H9 (cell line): Measurements from ENCODE around the gene PIK3R4. TPM values are rescaled to one million over a fixed set of nuclear protein-coding genes. Genes with fewer than 3 reads are reported as not detected.

ENCODE experiments used
- DNase-seq: peaks from one replicate; pipeline ENCODE4 v3.0.0-alpha.2; 2017
- H2AFZ ChIP-seq: one replicate; pipeline ENCODE4 v1.6.1; 2013; ENCODE audit warnings: mild to moderate bottlenecking, low read length, control low read depth, moderate library complexity
- H2AK5ac ChIP-seq: 2 replicates; pipeline ENCODE4 v1.6.1; 2013; ENCODE audit warnings: low read length, control low read depth, mixed read lengths; ENCODE audit not compliant: insufficient read length
- H2BK120ac ChIP-seq: one replicate; pipeline ENCODE4 v1.6.1; 2013; ENCODE audit warnings: low read depth, mild to moderate bottlenecking, low read length, control low read depth, inconsistent platforms; ENCODE audit not compliant: poor library complexity, severe bottlenecking
- H2BK12ac ChIP-seq: 2 replicates; pipeline ENCODE4 v1.6.1; 2013; ENCODE audit warnings: low read length, control low read depth, mixed read lengths, low read depth; ENCODE audit not compliant: insufficient read length
- H2BK15ac ChIP-seq: 2 replicates; pipeline ENCODE4 v1.6.1; 2013; ENCODE audit warnings: low read depth, low read length, control low read depth
- H2BK20ac ChIP-seq: one replicate; pipeline ENCODE4 v1.6.1; 2013; ENCODE audit warnings: low read depth, mild to moderate bottlenecking, low read length, control low read depth, inconsistent platforms; ENCODE audit not compliant: poor library complexity, severe bottlenecking
- H2BK5ac ChIP-seq: 2 replicates; pipeline ENCODE4 v1.6.1; 2013; ENCODE audit warnings: low read length, control low read depth, mixed read lengths; ENCODE audit not compliant: insufficient read length
- H3K14ac ChIP-seq: 2 replicates; pipeline ENCODE4 v1.6.1; 2013; ENCODE audit warnings: low read length, control low read depth; ENCODE audit not compliant: insufficient read depth
- H3K18ac ChIP-seq: 2 replicates; pipeline ENCODE4 v1.6.1; 2013; ENCODE audit warnings: low read depth, mild to moderate bottlenecking, mixed read lengths, low read length, control low read depth; ENCODE audit not compliant: insufficient read length
- H3K23ac ChIP-seq: 2 replicates; pipeline ENCODE4 v1.6.1; 2013; ENCODE audit warnings: low read length, control low read depth, mixed read lengths, low read depth; ENCODE audit not compliant: insufficient read length
- H3K23me2 ChIP-seq: 2 replicates; pipeline ENCODE4 v1.6.1; 2013; ENCODE audit warnings: low read depth, mild to moderate bottlenecking, mixed read lengths, low read length, control low read depth; ENCODE audit not compliant: insufficient read length, poor library complexity, severe bottlenecking
- H3K27ac ChIP-seq: 2 replicates; pipeline ENCODE4 v1.5.1; 2013; ENCODE audit warnings: low read length, control low read depth, mixed read lengths, low read depth; ENCODE audit not compliant: insufficient read length
- H3K27me3 ChIP-seq: 2 replicates; pipeline ENCODE4 v1.6.1; 2013; ENCODE audit warnings: low read length, control low read depth, inconsistent platforms; ENCODE audit not compliant: insufficient read depth
- H3K4ac ChIP-seq: 2 replicates; pipeline ENCODE4 v1.6.1; 2013; ENCODE audit warnings: low read depth, mild to moderate bottlenecking, control low read depth, inconsistent platforms, low read length, moderate library complexity
- H3K4me1 ChIP-seq: 2 replicates; pipeline ENCODE4 v1.6.1; 2013; ENCODE audit warnings: low read length, control low read depth, inconsistent platforms; ENCODE audit not compliant: insufficient read depth
- H3K4me2 ChIP-seq: 2 replicates; pipeline ENCODE4 v1.6.1; 2013; ENCODE audit warnings: low read length, control low read depth, mixed read lengths; ENCODE audit not compliant: insufficient read length, insufficient read depth
- H3K56ac ChIP-seq: 2 replicates; pipeline ENCODE4 v1.6.1; 2013; ENCODE audit warnings: low read depth, mild to moderate bottlenecking, mixed read lengths, low read length, control low read depth; ENCODE audit not compliant: insufficient read length
- H3K79me1 ChIP-seq: 2 replicates; pipeline ENCODE4 v1.6.1; 2013; ENCODE audit warnings: low read depth, mild to moderate bottlenecking, moderate library complexity, low read length, control low read depth, inconsistent platforms; ENCODE audit not compliant: insufficient read depth, poor library complexity, severe bottlenecking
- H3K79me2 ChIP-seq: 2 replicates; pipeline ENCODE4 v1.6.1; 2013; ENCODE audit warnings: low read length, control low read depth, inconsistent platforms; ENCODE audit not compliant: insufficient read depth
- H3K9ac ChIP-seq: 2 replicates; pipeline ENCODE4 v1.6.1; 2013; ENCODE audit warnings: low read length, control low read depth, mixed read lengths; ENCODE audit not compliant: insufficient read length; ENCODE audit errors: extremely low read depth
- H3K9me3 ChIP-seq: one replicate; pipeline ENCODE4 v1.6.1; 2013; ENCODE audit warnings: low read depth, low read length, inconsistent platforms; ENCODE audit not compliant: control insufficient read depth
- H3T11ph ChIP-seq: one replicate; pipeline ENCODE4 v1.6.1; 2013; ENCODE audit warnings: mild to moderate bottlenecking, low read length, control low read depth, inconsistent platforms
- H4K20me1 ChIP-seq: one replicate; pipeline ENCODE4 v1.6.1; 2013; ENCODE audit not compliant: control insufficient read depth, insufficient read length, insufficient read depth
- H4K5ac ChIP-seq: 2 replicates; pipeline ENCODE4 v1.6.1; 2013; ENCODE audit warnings: low read depth, mild to moderate bottlenecking, mixed read lengths, low read length, control low read depth; ENCODE audit not compliant: insufficient read length
- H4K8ac ChIP-seq: replicated peaks from 2 replicates; pipeline ENCODE4 v1.6.1; 2013; ENCODE audit warnings: low read length, control low read depth, mixed read lengths, low read depth; ENCODE audit not compliant: insufficient read length
- H4K91ac ChIP-seq: 2 replicates; pipeline ENCODE4 v1.6.1; 2013; ENCODE audit warnings: low read depth, mild to moderate bottlenecking, moderate library complexity, mixed read lengths, low read length, control low read depth; ENCODE audit not compliant: insufficient read length
- H3K27ac Mint-ChIP-seq, 3 experiments: 2 replicates in 2 of 3; 3 replicates in 1 of 3; pipeline ENCODE4 v1.8.0; 2020 to 2021; ENCODE audit warnings: mixed read lengths in 3 of 3, mild to moderate bottlenecking in 1 of 3, moderate library complexity in 1 of 3
- H3K27me3 Mint-ChIP-seq: 2 replicates; pipeline ENCODE4 v1.8.0; 2021; ENCODE audit warnings: low read depth, mild to moderate bottlenecking, moderate library complexity, mixed read lengths
- H3K36me3 Mint-ChIP-seq, 3 experiments: 2 replicates in 2 of 3; 3 replicates in 1 of 3; pipeline ENCODE4 v1.8.0; 2020 to 2021; ENCODE audit warnings: low read depth in 3 of 3, mixed read lengths in 3 of 3; ENCODE audit not compliant: insufficient read depth in 1 of 3
- H3K4me1 Mint-ChIP-seq, 2 experiments: 2 replicates each; pipeline ENCODE4 v1.8.0; 2020; ENCODE audit warnings: mixed read lengths in 2 of 2
- H3K4me3 Mint-ChIP-seq, 2 experiments: 2 replicates in 1 of 2; 3 replicates in 1 of 2; pipeline ENCODE4 v1.8.0; 2020 to 2021; ENCODE audit warnings: mild to moderate bottlenecking in 2 of 2, mixed read lengths in 2 of 2, moderate library complexity in 1 of 2
- H3K9me3 Mint-ChIP-seq, 2 experiments: 2 replicates in 1 of 2; 3 replicates in 1 of 2; pipeline ENCODE4 v1.8.0; 2020; ENCODE audit warnings: mild to moderate bottlenecking in 2 of 2, mixed read lengths in 2 of 2, moderate library complexity in 1 of 2
- WGBS: extraction: QIAGEN DNeasy Blood & Tissue Kit; methylation state at CpG from one replicate; pipeline ENCODE4 v1.1.7; 2013; ENCODE audit warnings: missing lambda C conversion rate, low lambda C conversion rate, mixed read lengths; ENCODE audit not compliant: insufficient read length; ENCODE audit errors: extremely low coverage; 5-methylcytosine and 5-hydroxymethylcytosine counted together
- total RNA-seq: library from RNA; stranded (reverse); gene quantifications from 2 replicates; pipeline ENCODE4 v1.2.1, GENCODE V29; 2021
- TF ChIP-seq, protein P1 (sequence below): fragments of 200-600 bp; sonication (generic); conservative IDR thresholded peaks from 3 replicates; pipeline ENCODE4 v1.8.0; 2021; ENCODE audit warnings: antibody characterized with exemption, mild to moderate bottlenecking

PIK3R4 gene
- total RNA-seq, 1 experiment from 2014 or later, result 28.6 TPM

DNA sequence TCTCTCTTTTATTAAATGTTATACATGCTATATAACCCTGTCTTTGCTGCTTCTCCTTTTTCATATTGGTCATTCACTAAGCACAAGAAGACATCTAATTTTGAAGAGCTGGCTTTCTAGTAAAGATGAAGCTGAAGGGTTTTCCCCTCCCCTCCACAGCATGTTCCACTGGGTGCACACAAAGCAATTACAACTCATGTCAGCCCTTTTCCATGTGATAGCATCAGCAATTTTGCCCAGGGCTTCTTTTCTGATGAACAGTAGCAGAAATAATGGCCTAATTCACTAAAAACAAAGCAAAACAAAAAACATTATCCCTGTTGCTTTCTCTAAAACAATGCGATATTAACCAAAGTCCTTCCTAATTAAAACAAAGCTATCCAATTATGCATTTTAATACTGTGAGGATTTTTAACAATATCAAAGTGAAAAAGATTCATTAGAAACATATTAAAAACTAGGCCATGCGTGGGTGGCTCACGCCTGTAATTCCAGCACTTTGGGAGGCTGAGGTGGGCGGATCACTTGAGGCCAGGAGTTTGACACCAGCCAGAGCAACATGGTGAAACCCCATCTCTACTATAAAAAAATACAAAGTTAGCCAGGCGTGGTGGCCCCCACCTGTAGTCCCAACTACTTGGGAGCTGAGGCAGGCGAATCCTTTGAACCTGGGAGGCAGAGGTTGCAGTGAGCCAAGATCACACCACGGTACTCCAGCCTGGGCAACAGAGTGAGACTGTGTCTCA lies 12.2 kb upstream of the PIK3R4 start:
- H3K23ac ChIP-seq, result no peak overlapping the region
- H3K9me3 ChIP-seq, result no peaks in the 10 kb centered on the region
- H2BK120ac ChIP-seq, result no peak overlapping the region
- no peaks in the 10 kb centered on the region for H3K79me1 ChIP-seq
- TF ChIP-seq, protein P1, sequence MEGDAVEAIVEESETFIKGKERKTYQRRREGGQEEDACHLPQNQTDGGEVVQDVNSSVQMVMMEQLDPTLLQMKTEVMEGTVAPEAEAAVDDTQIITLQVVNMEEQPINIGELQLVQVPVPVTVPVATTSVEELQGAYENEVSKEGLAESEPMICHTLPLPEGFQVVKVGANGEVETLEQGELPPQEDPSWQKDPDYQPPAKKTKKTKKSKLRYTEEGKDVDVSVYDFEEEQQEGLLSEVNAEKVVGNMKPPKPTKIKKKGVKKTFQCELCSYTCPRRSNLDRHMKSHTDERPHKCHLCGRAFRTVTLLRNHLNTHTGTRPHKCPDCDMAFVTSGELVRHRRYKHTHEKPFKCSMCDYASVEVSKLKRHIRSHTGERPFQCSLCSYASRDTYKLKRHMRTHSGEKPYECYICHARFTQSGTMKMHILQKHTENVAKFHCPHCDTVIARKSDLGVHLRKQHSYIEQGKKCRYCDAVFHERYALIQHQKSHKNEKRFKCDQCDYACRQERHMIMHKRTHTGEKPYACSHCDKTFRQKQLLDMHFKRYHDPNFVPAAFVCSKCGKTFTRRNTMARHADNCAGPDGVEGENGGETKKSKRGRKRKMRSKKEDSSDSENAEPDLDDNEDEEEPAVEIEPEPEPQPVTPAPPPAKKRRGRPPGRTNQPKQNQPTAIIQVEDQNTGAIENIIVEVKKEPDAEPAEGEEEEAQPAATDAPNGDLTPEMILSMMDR, result no peak
- H3K18ac ChIP-seq, result no peak overlapping the region
- H2BK5ac ChIP-seq, result no peak overlapping the region
- no peak overlapping the region for H3K56ac ChIP-seq
- H2BK15ac ChIP-seq, result no peak overlapping the region
- no peak overlapping the region for H3K4me2 ChIP-seq
- H3K4me1 ChIP-seq, result no peaks in the 10 kb centered on the region; the same call in 1 of the 2 replicates
- no peaks in the 10 kb centered on the region for H3K79me2 ChIP-seq
- no peak overlapping the region for H3T11ph ChIP-seq
- no peak overlapping the region for H2BK12ac ChIP-seq
- Mint-ChIP-seq H3K27ac (no peak overlapping the region; a peak in 1 of 7 replicates), H3K27me3 (no peaks in the 10 kb centered on the region), H3K36me3 (no peaks in the 10 kb centered on the region), H3K4me3 (no peak overlapping the region), H3K9me3 (no peaks in the 10 kb centered on the region), H3K4me1 (peaks cover 6 to 8% of the 10 kb centered on the region in 2 experiments; a peak in 3 of 4 replicates)
- no peaks in the 10 kb centered on the region for H4K20me1 ChIP-seq
- WGBS, result no CpG with 5 or more reads among the region's 7 CpGs
- no peak overlapping the region for H3K27ac ChIP-seq
- H2BK20ac ChIP-seq, result no peak overlapping the region
- H3K23me2 ChIP-seq, result no peaks in the 10 kb centered on the region
- H3K14ac ChIP-seq, result no peak overlapping the region
- no peak for DNase-seq
- H3K27me3 ChIP-seq, result no peaks in the 10 kb centered on the region
- no peak overlapping the region for H4K91ac ChIP-seq
- no peak overlapping the region for H2AFZ ChIP-seq
- no peak overlapping the region for H2AK5ac ChIP-seq
- H4K5ac ChIP-seq, result no peak overlapping the region
- no peak overlapping the region for H4K8ac ChIP-seq
- H3K9ac ChIP-seq, result no peak overlapping the region
- H3K4ac ChIP-seq, result no peak overlapping the region
